GM12878 (cell line): Measurements from ENCODE around the gene BPIFB3. TPM values are rescaled to one million over a fixed set of nuclear protein-coding genes. Genes with fewer than 3 reads are reported as not detected.
"Not testable (repeated sequence)": the region's sequence is repeated elsewhere in the genome, so short reads cannot be mapped to it uniquely, and the experiment has no call there.

Experiments used
- ATAC-seq: fragments of 200-7000 bp; cut with Tn5 transposase; 3 replicates; pipeline ENCODE4 v1.9.1; 2020; ENCODE audit warnings: mild to moderate bottlenecking, moderate library complexity
- BruUV-seq: library from RNA; stranded (reverse); fragments of 400-500 nt; replicated peaks from 2 replicates; lab custom pipeline; 2021; lab: Mats Ljungman, UMichigan
- CTCF ChIA-PET: fragments of 300-600 bp; sonication (Branson Sonifier 250); formaldehyde crosslinking; extraction: SDS; loops from one replicate; lab custom pipeline; 2021; ENCODE audit warnings: inconsistent platforms; lab: Yijun Ruan, JAX
- POLR2A ChIA-PET: fragments of 350-600 bp; formaldehyde crosslinking; extraction: SDS; loops from one replicate; lab custom pipeline; 2021; ENCODE audit warnings: inconsistent platforms; lab: Charles Lee
- RAD21 ChIA-PET: fragments of 300-600 bp; sonication (Branson Sonifier 250); formaldehyde crosslinking; loops from one replicate; lab custom pipeline; 2023; ENCODE audit warnings: antibody characterized with exemption; ENCODE audit not compliant: unreplicated experiment; lab: Charles Lee
- SMC1A ChIA-PET: fragments of 300-600 bp; sonication (Branson Sonifier 250); formaldehyde crosslinking; loops from one replicate; lab custom pipeline; 2023; ENCODE audit not compliant: unreplicated experiment, uncharacterized antibody; lab: Charles Lee
- DNase-seq: peaks from one replicate; pipeline ENCODE4 v3.0.0-alpha.2; 2011; ENCODE audit warnings: low read depth, low spot score
- FAIRE-seq: peaks from 3 replicates; lab custom pipeline; 2011; peaks lifted over from hg19 to GRCh38; lab: Jason Lieb, UNC
- H2AFZ ChIP-seq: 2 replicates; pipeline ENCODE4 v1.6.0; 2011; ENCODE audit warnings: low read depth, low read length, control low read depth; ENCODE audit not compliant: control insufficient read depth
- H3K27ac ChIP-seq: 2 replicates; pipeline ENCODE4 v1.5.1; 2011; ENCODE audit warnings: control low read depth; ENCODE audit not compliant: control insufficient read depth, insufficient read depth
- H3K27me3 ChIP-seq, 2 experiments: replicated peaks in 1 of 2; 2 replicates each; pipeline versions ENCODE4 v1.6.0 to v1.6.1; 2011; ENCODE audit warnings: low read length in 1 of 2; ENCODE audit not compliant: control insufficient read depth in 2 of 2, insufficient read depth in 2 of 2
- H3K36me3 ChIP-seq, 2 experiments: 2 replicates each; pipeline ENCODE4 v1.5.1; 2011; ENCODE audit warnings: low read length in 1 of 2; ENCODE audit not compliant: control insufficient read depth in 2 of 2, insufficient read depth in 2 of 2
- H3K4me1 ChIP-seq: 2 replicates; pipeline ENCODE4 v1.6.1; 2011; ENCODE audit warnings: mild to moderate bottlenecking, low read length, moderate library complexity, mixed read lengths; ENCODE audit not compliant: control insufficient read depth, insufficient read depth
- H3K4me2 ChIP-seq: 2 replicates; pipeline ENCODE4 v1.6.0; 2011; ENCODE audit warnings: control low read depth; ENCODE audit not compliant: control insufficient read depth, insufficient read depth
- H3K4me3 ChIP-seq: fragments of 200-600 bp; sonication (generic); 2 replicates; pipeline ENCODE4 v1.5.1; 2016
- H3K79me2 ChIP-seq: 2 replicates; pipeline ENCODE4 v1.6.0; 2011; ENCODE audit warnings: low read length; ENCODE audit not compliant: control insufficient read depth, insufficient read depth
- H3K9ac ChIP-seq: 2 replicates; pipeline ENCODE4 v1.8.0; 2011; ENCODE audit warnings: low read length, control low read depth, mixed read lengths; ENCODE audit not compliant: control insufficient read depth, insufficient read depth
- H3K9me3 ChIP-seq: replicated peaks from 3 replicates; pipeline ENCODE4 v1.5.1; 2011; ENCODE audit warnings: mild to moderate bottlenecking, low read length; ENCODE audit not compliant: control insufficient read depth, insufficient read depth
- H4K20me1 ChIP-seq: 2 replicates; pipeline ENCODE4 v1.6.0; 2011; ENCODE audit not compliant: control insufficient read depth, insufficient read depth
- WGBS: methylation state at CpG from one replicate; pipeline ENCODE4 v1.1.6; 2016; ENCODE audit warnings: low lambda C conversion rate; ENCODE audit not compliant: insufficient replicate concordance, insufficient coverage; ENCODE audit errors: missing lambda C conversion rate; 5-methylcytosine and 5-hydroxymethylcytosine counted together
- in situ Hi-C: fragments of 300-500 bp; cut with MboI; formaldehyde crosslinking; loops from 9 replicates; pipeline ENCODE4 v1.14.3; 2018; ENCODE audit warnings: mixed read lengths
- intact Hi-C: fragments of 100-400 bp; cut with micrococcal nuclease; formaldehyde crosslinking; loops from one replicate; pipeline ENCODE4 v1.14.2; 2022; ENCODE audit not compliant: unreplicated experiment
- polyA plus RNA-seq, 11 experiments: library from polyadenylated mRNA; depleted of rRNA in 4 of 11; unstranded in 6 of 11; stranded (reverse) in 5 of 11; fragments of >200 nt; fragmentation: Nextera tagmentation in 4 of 11; fragmentation: Illumina TruSeq in 1 of 11; extraction: Ambion mirVana in 4 of 11; extraction: Trizol in 1 of 11; gene quantifications; 1 replicate in 1 of 11; 2 replicates in 10 of 11; pipeline versions ENCODE4 v1.2.1 to v1.2.3, GENCODE V29; 2011 to 2016; ENCODE audit warnings: inconsistent platforms in 2 of 11, missing spikeins in 2 of 11, low read depth in 1 of 11
- total RNA-seq, 4 experiments: library from RNA; depleted of rRNA in 3 of 4; stranded (reverse); fragments of >200 nt in 3 of 4; fragmentation: Illumina TruSeq in 1 of 4; extraction: Trizol in 1 of 4; gene quantifications; 2 replicates each; pipeline versions ENCODE4 v1.2.1 to v1.2.3, GENCODE V29; 2013 to 2021
- TF ChIP-seq, protein P1 (sequence below): fragments of 450-650 bp; formaldehyde crosslinking; IDR thresholded peaks from 2 replicates; pipeline ENCODE4 v1.5.0; 2022; ENCODE audit warnings: mild to moderate bottlenecking, missing genetic modification characterization

Gene BPIFB3
- total and polyA plus RNA-seq, 10 of the 15 experiments (the other 5 are each of a cell fraction or from before 2014, with no cell fraction given), result not detected

DNA sequence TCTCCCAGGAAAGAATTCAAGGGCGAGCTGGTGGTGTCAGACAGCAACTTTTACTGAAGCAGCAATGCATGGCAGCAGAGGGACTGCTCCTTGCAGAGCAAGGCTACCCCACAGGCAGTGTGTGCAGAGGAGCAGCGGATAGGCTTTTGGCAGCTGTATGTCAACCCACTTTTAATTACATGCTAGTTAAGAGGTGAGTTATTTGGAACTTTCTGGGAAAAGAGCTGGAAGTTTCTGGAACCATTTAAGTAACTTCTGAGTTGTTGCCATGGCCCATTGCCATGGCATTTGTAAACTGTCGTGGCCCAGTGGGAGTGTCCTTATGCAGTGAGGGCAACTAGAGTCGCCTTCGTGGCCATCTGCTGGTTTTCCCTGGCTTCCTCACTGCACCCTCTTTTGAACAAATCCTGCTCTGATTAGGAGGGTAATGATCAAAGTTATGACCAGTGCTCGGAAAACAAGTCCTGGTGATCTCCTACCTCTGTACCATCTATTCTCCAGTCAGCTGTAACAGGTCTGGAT, 59.7 kb downstream of the BPIFB3 start (continued):
- TF ChIP-seq, protein P1, sequence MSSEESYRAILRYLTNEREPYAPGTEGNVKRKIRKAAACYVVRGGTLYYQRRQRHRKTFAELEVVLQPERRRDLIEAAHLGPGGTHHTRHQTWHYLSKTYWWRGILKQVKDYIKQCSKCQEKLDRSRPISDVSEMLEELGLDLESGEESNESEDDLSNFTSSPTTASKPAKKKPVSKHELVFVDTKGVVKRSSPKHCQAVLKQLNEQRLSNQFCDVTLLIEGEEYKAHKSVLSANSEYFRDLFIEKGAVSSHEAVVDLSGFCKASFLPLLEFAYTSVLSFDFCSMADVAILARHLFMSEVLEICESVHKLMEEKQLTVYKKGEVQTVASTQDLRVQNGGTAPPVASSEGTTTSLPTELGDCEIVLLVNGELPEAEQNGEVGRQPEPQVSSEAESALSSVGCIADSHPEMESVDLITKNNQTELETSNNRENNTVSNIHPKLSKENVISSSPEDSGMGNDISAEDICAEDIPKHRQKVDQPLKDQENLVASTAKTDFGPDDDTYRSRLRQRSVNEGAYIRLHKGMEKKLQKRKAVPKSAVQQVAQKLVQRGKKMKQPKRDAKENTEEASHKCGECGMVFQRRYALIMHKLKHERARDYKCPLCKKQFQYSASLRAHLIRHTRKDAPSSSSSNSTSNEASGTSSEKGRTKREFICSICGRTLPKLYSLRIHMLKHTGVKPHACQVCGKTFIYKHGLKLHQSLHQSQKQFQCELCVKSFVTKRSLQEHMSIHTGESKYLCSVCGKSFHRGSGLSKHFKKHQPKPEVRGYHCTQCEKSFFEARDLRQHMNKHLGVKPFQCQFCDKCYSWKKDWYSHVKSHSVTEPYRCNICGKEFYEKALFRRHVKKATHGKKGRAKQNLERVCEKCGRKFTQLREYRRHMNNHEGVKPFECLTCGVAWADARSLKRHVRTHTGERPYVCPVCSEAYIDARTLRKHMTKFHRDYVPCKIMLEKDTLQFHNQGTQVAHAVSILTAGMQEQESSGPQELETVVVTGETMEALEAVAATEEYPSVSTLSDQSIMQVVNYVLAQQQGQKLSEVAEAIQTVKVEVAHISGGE, result no peak

DNA sequence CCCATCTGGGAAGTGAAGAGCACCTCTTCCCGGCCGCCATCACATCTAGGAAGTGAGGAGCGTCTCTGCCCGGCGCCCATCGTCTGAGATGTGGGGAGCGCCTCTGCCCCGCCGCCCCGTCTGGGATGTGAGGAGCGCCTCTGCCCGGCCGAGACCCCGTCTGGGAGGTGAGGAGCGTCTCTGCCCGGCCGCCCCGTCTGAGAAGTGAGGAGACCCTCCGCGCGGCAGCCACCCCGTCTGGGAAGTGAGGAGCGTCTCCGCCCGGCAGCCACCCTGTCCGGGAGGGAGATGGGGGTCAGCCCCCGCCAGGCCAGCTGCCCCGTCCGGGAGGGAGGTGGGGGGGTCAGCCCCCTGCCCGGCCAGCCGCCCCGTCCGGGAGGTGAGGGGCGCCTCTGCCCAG, 61.8 kb downstream of the BPIFB3 start:
- RAD21 ChIA-PET, H3K27ac ChIP-seq, POLR2A ChIA-PET, ATAC-seq, H3K27me3 ChIP-seq, H2AFZ ChIP-seq, FAIRE-seq, DNase-seq, H3K4me3 ChIP-seq, H3K79me2 ChIP-seq, in situ Hi-C loops, H4K20me1 ChIP-seq, CTCF ChIA-PET, SMC1A ChIA-PET, H3K9ac ChIP-seq, BruUV-seq, H3K36me3 ChIP-seq, H3K4me2 ChIP-seq, H3K9me3 ChIP-seq: not testable (repeated sequence)
- 98% methylated on average over 23 of the region's 34 CpGs for WGBS
- intact Hi-C loops, result loop anchor here (10.0 kb wide), 1 partner anchor 59 kb away; no protein-coding TSS in a partner anchor
- peaks cover 15% of the 10 kb centered on the region for H3K4me1 ChIP-seq
